HG03175 (cell line): ENCODE measurements around the gene MCM3AP.
"Not testable (repeated sequence)": the region's sequence is repeated elsewhere in the genome, so short reads cannot be mapped to it uniquely, and the experiment has no call there.

ENCODE experiments used
- ATAC-seq: cut with Tn5 transposase; IDR thresholded peaks from one replicate; pipeline ENCODE4 v1.9.1; 2021; ENCODE audit warnings: mild to moderate bottlenecking, moderate library complexity; ENCODE audit not compliant: unreplicated experiment

The MCM3AP gene

DNA sequence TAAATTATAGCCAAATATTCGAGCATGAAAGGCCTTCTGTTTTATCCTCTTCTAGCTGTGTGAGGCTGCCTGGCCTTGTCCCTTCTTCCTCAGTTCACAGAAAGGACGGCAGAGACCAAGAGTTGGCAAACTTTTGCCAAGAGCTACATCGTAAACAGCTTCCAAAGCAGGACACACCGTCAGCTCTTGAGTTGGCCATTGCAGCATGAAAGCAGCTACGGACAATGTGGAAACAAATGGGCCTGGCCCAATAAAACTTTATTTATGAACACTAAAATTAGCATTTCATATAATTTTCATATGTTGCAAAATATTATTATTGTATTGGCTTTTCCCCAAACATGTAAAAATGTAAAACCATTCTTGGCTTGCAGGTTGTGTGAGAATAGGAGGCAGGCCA, 27.5 kb upstream of the MCM3AP start:
- no peak for ATAC-seq

DNA sequence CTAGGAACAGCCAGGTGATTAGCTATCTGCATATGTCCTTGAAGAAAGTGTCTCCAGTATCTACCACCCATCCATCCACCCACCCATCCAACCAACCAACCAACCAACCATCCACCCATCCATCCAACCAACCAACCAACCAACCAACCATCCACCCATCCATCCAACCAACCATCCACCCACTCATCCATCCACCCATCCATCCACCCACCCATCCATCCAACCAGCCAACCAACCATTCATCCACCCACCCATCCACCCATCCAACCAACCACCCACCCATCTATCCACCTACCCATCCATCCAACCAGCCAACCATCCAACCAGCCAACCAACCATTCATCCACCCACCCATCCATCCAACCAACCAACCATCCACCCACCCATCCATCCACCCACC, 26.2 kb upstream of the MCM3AP start:
- ATAC-seq, result no peak

DNA sequence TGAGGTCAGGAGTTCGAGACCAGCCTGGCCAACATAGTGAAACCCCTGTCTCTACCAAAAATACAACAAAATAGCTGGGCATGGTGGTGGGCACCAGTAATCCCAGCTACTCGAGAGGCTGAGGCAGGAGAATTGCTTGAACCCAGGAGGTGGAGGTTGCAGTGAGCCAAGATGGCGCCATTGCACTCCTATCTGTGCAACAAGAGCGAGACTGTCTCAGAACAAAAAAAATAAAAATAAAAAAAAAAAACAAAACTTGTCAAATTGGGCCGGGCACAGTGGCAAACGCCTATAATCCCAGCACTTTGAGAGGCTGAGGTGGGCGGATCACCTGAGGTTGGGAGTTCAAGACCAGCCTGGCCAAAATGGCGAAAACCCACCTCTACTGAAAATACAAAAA, 24.8 kb upstream of the MCM3AP start:
- ATAC-seq, result not testable (repeated sequence)

DNA sequence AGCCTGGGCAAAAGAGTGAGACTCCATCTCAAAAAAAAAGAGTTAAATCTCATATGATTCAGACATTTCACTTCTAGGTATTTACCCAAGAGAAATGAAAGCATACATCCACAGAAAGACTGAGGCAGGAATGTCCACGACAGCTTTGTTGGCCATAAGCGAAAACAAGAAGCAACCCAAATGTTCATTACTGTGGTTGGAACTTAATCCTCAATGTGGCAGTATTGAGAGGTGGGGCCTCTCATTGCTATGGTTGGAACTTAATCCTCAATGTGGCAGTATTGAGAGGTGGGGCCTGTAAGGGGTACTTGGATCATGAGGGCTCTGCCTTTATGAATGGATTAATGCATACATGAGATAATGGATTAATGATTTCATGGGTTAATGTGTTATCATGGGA, 23.0 kb upstream of the MCM3AP start:
- ATAC-seq, result no peak

DNA sequence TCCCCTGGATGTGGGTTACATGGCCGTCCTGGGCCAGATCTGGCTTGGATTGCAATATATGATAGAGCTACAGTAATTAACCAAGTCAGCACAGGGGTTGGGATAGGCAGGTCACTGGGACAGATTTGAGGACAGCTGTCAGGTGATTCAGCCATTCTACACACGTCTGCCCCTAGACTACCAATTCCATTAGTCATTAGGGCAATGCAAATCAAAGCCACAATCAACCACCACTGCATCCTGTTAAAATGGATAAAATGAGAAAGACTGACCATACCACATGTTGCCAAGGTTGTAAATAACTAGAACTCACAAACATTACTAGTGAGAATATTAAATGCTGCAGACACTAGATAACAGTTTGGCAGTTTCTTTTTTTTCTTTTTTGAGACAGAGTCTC, 22.2 kb upstream of the MCM3AP start:
- ATAC-seq, result no peak

DNA sequence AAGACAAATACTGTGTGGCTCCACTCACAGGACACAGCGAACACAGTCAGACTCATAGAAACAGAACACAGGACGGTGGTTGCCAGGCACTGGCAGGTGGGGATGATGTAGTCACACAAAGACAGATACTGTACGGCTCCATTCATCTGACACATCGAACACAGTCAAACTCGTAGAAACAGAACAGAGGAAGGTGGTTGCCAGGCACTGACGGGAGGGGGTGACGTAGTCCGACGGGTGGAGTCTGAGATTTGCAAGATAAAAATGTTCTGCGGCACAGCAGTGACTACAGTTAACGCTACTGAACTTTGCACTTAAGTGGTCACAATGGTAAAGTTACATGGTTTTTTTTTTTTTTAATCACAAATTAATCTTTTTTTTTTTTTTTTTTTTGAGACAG, 19.5 kb upstream of the MCM3AP start:
- ATAC-seq, result no peak

DNA sequence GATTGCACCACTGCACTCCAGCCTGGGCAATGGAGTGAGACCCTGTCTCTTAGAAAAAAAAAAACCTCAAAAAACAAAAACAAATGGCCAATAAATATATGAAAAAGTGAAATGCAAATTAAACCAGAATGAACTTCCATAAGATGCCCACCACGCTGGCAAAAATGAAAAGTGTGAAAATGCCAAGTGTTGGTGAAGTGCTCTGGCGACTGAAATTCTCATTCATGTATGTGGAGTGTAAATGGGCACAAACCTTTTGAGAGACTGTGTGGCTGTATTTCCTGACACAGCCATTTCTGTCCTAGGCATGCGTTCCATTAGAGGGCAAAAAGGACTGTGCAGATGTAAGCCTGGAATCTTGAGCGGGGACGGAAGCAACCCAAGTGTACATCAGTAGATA, 19.0 kb upstream of the MCM3AP start:
- ATAC-seq, result no peak

DNA sequence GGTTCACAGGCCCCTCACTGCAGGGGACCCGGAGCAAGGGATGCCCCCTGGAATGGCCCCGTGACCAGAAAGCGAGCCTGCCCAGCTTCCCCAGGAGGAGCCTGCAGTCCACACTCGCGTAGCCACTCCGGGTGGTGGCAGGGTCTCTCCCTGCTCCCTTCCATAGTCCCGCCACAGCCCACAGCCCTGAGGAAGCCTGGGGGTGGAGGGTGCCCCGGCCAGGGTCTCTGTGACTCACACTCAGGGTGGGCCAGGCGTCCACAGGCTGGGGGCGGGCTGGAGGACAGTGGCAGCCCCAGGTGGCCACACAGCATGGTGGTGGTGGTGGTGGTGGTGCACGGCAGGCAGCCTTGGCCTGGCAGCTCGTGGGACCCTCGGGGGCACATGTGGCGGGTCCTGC, 16.3 kb upstream of the MCM3AP start:
- no peak for ATAC-seq

DNA sequence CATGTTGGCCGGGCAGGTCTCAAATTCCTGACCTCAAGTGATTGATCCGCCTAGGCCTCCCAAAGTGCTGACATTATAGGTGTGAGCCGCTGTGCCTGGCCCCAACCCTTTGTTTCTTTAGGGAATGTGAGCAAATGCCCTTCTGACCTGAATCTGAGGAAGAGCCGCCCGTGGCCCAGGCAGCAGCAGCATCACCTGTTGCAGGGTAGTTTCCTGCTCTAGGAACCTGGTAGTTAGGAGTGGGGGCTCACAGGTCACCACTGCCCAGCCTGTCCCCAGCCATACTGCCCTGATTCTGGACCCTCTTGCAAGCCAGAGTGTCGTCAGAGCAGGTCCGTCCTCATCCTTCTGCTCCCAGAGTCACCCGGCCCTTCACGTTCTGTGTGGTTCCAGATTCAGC, 13.8 kb upstream of the MCM3AP start:
- ATAC-seq, result no peak

DNA sequence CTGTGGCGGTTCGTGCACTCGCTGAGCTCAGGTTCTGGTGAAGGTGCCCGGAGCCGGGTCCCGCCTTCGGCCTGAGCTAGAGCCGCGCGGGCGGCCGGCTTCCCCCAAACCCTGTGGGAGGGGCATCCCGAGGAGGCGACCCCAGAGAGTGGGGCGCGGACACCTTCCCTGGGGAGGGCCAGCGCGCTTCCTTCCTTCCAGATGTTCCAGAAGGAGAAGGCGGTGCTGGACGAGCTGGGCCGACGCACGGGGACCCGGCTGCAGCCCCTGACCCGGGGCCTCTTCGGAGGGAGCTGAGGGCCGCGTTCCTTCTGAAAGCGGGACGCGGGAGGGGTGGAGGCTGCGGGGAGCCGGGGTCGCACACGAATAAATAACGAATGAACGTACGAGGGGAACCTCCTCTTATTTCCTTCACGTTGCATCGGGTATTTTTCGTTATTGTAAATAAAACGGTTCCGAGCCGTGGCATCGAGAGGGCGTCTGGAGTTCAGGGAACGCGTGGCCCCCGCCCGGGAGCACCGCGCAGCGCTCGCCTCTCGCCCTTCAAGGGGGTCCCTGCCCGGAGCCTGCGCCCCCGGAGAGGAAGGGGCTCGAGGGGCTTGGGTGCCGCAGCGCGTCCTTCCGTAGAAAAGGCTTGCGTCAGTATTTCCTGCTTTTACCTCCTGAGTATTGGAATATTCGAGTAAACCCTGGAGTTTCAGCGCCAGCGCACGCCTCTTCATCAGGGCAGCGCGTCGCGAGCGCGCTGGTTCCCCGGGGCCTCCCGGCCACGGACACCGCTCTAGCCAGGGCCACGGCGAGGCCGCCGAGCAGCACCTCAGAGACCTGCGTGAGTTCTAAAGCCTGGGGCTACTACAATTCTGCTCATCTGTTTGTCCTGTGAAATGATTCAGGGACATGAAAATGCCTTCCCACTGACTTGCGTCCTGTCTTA, 12.2 kb upstream of the MCM3AP start:
- ATAC-seq, result no peak

DNA sequence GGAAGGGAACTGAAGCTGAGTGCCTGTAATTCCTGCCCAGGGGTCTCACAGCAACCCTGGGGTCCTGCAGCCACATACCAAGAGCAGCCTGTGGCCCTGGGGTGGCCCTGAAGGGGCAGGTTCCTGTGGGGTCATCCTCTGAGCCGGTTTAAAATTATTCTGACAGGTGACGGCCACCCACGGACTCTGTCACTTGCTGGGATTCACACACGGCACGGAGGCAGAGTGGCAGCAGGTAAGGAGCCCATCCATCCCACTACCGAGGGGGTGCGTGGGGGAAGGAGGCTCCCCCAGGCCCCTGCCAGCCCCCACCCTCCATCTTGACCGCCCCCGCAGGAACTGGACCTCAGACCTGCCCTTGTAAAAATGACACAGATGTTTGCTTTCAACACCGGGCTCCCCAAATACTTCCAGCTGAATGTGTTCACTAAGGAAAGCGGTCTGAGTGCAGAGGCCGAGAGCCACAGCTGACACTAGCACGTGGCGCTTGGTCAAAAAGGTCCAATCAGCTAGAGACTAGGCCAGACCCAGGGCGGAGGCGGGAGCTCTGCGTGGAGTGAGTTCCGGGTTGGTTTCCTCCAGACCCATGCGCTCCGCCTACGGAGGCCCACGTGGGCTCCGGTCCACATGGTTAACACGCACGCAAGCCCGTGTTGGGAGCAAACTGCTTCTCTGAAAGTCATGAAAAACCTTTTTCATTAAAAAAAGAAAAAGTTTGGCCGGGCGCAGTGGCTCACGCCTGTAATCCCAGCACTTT, 10.8 kb upstream of the MCM3AP start:
- no peak for ATAC-seq

DNA sequence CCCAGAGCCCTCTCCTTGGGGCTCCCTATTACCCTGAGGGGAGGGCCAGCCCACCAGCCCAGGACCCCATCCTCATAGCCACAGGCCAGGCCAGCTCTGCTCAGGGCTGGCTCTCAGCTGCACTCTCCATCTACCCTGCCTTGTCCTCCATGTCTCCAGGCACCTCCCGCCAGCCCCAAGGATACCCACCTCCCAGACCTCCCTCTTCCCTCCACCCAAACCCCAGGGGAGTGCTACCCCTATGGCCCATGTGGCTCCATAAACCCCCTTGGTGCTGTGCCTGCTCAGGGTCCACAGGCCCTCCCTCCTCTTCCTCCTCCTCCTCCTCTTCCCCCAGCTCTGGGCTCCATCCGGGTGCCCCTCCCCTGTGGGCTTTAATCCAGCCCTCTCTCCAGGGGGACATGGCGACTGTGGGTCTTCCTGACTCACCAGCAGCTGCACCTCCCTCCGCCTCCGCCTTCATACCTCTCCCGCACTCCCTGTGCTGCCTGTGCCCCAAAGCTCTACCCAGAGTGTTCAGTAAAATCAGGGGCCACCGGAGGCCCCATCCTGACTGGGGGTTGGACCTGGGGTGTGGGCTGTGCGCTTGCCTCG, 9.9 kb upstream of the MCM3AP start:
- ATAC-seq, result no peak

DNA sequence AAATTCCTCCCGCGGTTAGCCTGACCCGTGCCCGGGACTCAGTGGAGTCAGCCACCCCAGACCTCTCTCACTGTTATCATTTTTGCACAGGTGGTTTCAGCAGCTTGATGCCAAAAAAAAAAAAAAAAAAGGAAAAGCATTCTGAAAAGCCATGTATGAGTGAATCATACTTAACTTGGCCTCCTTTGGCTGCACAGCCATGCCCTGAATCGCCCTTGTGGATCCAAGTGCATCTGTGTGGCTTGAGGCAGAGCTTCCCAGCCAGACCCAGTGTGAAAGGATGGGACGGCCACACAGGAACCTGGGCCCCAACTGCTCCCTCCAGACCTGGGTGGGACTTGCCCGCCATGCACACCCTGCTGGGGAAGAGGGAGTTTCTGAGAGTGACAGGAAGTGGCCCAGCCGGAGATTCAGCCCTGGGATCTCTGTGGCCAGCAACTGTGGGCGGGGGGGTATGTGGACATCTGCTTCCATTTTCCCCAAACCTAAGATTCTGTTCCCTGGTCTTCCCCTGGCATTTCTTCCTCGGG, 9.3 kb upstream of the MCM3AP start:
- ATAC-seq, result no peak

DNA sequence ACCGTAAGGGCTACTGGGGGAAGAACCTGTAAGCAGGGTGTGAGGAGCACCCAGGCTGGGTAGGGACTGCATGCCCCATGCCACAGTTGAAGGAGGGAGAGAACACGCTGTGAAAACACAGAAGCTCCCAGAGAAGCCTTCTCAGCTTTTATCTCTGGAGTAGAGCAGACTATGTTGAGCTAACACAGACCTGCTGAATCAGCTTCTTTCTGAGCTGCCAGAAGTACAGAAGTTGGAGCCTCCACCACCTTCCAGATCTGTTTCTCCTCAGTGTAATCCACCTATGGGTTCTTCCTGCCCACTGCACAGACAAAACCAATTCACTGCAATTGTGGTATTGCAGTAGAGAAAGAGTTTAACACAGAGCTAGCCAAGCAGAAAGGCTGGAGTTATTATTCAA, 6.2 kb upstream of the MCM3AP start:
- ATAC-seq, result no peak

DNA sequence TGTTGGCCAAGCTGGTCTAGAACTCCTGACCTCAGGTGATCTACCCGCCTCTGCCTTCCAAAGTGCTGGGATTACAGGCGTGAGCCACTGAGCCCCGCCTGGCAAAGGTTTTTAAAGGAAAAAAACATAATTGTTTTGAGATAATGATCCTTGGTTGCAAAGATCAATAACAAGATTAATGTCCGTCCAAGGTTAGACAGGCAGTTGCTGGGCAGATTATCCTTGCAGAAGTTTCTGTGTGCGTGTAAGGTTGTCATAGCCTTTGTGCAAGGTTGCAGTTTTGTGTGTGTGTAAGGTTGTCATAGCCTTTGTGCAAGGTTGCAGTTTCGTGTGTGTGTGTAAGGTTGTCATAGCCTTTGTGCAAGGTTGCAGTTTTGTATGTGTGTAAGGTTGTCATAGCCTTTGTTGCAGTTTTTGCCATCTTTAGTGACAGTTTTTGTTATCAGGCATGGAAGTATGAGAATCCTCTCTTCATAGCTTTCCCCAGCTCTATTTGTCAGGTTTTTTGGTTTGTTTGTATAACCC, 4.3 kb upstream of the MCM3AP start:
- no peak for ATAC-seq

DNA sequence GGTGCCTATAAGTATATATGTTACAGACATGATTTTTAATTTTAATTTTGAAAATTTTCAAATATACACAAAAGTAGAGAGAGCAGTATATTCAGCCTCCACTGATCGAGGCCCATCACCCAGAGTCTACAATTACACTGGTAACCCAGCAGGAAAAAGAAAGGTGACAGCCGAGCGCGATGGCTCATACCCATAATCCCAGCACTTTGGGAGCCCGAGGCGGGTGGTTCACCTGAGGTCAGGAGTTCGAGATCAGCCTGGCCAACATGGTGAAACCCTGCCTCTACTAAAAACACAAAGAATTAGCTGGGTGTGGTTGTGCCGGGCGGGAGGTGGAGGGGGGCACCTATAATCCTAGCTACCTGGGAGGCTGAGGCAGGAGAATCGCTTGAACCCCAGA, 2.1 kb upstream of the MCM3AP start:
- no peak for ATAC-seq

DNA sequence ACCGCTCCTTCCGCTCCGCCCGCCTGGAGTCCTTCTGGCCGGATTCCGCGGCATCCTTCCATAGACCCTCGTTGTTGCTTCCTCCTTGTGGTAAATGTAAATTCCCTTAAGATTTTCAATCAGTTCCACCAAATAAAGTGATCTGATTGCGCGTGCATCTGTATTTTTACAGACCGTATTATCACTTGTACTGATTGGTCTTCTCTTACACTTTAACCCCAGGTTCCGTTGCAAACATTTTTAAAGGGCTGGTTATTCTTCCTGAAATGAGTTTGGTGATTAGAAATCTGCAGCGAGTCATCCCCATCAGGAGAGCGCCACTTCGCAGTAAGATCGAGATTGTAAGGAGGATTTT, 1.2 kb upstream of the MCM3AP start:
- no peak for ATAC-seq

DNA sequence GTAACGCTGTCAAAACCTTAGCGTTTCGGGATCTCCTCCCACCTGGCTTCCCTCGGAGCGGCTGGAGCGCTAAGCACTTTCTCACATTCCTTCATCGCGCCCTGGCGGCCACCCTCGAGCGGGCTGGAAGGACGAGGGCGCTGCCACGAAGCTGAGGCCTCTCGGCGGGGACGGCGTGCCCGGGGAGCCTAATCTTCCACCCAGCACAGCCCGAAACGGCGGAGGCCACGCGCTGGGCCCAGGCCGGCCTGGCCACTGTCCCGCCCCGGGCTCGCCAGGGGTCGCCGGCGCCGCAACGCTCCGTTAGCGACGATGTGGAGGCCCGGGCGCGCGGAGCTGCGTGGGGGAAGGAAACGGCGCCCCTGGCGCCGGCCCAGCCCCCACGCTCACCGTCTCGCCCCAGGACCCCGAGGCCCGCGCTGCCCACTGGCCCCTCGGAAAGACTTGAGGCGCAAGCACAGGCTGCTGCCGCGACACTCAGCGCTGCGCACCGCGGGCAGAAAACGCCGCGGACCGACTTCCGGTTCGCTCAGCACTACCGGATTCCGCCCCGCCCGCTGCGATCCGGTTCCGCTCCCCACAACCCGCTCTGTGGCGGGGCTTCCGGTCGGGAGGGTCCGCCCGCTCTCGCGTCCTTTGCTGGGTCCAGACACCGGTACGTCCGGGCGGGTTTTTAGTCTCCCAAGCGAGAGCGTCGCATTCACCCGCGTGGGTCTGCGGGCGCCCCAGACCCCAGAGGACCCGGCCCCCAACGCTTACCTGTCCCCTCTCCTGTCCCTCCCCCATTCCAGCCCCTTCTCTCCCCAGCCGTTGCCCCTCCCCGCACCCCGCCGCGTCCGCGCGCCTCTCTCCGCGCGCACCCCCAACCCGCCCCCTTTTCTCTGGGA, 593 bp upstream of the MCM3AP start, which contains the start of gene YBEY:
Gene YBEY, plus strand, starts transcription at position 582 of the 887 bp plus-strand sequence. CDS start 572 bp downstream, outside the sequence.
- ATAC-seq, result peak; percentile 90

DNA sequence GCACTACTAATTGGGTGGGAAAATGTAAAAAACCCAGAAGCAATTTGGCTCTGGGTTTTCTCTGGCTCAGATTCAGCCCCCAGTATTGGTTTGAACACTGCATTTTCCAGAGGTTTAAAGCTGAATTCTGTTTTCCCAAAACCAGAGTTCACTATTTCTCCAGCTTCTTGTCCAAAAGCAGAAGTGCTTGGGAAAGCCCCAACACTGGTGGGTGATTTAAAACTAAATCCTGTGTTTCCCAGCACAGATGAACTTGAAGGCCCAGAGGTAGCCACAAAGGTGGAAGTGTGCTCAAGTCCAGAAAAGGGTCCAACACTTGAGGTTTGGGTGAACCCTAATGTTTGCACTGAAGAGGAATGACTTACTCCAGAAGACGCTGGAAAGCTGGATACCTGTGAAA, 678 bp downstream of the MCM3AP start:
- no peak for ATAC-seq

DNA sequence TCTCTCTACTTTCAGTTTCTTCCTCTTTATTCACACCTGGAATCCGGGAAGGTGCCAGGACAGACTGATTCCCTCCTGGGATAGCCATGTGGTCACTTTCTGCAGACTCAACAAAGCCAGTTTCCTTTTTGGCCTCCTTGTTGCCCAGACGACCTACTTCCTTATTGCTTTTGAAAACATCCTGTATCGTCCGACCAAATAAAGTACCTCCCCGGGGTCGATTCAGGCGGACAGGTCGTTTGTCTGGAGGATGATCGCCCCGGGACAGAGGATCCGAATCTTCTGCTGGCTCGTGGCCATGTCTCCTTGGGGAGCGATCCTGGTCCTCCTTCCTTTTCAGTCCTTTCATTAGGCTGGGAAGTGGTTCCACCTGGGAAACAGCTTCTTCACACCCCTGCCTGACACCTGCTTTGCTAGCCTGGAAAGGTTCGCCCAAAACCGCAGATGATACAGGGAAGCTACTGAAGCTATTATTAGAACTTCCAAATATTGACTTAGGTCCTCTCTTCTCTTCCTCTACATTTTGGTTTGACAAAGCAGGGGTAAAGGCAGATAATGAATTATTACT, 1.2 kb downstream of the MCM3AP start:
- no peak for ATAC-seq
